ENCODE results near the gene FAM24B. TPM values are rescaled to one million over a fixed set of nuclear protein-coding genes. Genes with fewer than 3 reads are reported as not detected.
"Not testable (repeated sequence)": the region's sequence is repeated elsewhere in the genome, so short reads cannot be mapped to it uniquely, and the experiment has no call there.

FAM24B gene, protein sequence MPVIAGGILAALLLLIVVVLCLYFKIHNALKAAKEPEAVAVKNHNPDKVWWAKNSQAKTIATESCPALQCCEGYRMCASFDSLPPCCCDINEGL
- 1 to 10 TPM; 4.1 to 5.2 (median 4.8) TPM for total RNA-seq

DNA sequence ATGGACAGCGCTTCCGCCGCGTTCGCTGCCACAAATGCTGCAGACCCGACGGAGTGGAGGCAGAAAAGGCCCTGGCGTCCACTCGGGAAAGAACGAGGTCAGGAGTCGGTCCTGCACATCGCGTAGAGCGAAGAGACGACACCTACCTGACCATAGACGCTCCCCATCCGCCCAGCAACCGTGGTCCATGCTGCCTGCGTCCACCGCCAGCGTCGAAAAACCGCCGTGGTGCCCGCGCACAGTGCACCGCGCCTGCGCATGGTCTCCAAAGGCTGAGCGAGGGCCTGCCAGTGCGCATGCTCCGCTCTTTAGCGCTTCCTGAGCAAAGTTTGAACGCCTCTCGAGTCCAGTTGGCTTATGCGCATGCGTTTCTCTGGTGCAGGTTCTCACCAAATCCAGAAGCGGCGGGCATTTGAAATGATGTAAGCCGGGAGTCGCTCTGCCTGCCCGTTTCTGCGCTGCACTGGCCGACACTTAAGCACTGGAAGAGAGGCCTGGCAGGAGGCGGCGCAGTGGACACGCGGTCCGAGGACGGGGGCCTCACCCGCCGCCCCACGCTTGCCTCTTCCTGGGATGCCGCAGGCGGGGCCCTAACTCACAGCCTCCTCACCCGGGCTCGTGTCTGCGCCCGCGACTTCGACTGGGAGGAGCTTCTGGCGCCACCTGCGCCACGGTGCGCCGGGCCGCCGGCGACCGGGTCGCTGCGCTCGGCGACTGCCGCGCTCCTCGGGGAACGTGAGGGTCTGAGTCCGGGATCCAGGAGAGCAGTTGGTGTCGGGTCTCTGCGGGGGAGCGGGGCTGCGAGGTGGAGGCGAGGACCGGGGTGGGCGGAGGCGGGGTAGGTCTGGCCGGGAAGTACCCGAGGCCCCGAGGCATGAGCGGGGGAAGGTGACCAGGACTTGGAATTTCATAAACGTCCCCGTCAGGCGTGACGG lies at the start of gene FAM24B:
FAM24B (minus strand) TSS at position 243 of the 935 bp plus-strand sequence. CDS start 29,066 bp downstream, outside the sequence.
- no peaks in the 10 kb centered on the region for H3K9me3 Mint-ChIP-seq
- DNase-seq (peak; percentile 89), ATAC-seq (peak; percentile 87 to 89)
- peaks cover 8% of the 10 kb centered on the region for H3K36me3 Mint-ChIP-seq (ENCODE audit: insufficient read depth)
- H3K4me1 Mint-ChIP-seq (ENCODE audit: low read depth) = peaks cover 55% of the 10 kb centered on the region
- peaks cover 2% of the 10 kb centered on the region for H3K27me3 Mint-ChIP-seq (ENCODE audit: low read depth)
- peak within 1 kb of the TSS; percentile 93 for H3K4me3 Mint-ChIP-seq

DNA sequence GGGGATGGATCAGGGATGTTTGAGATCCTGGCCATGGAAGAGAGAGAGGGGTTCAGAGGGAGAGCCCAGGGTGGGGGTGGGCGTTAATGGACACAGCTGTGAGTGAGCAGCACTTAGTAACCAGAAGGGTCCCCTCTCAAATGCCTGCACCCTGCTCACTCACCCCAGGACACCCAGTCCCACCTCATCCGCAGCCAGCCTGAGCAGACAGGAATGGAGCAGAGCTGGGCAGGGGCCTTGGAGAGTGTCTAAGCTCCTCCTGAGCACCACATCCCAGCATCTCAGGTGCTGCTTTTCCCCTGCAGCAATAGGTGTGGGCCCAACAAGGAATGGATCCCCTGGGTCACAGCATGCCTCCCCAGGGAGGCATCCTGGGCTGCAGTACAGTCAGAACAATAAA lies 36.3 kb upstream of the FAM24B start:
- Mint-ChIP-seq H3K4me1 (ENCODE audit: low read depth) (no peaks in the 10 kb centered on the region), H3K36me3 (ENCODE audit: insufficient read depth) (peaks cover 2% of the 10 kb centered on the region), H3K9me3 (peaks cover 4% of the 10 kb centered on the region), H3K27me3 (ENCODE audit: low read depth) (peaks cover 3% of the 10 kb centered on the region), H3K4me3 (no peak overlapping the region)
- no peak for DNase-seq
- ATAC-seq = no peak

DNA sequence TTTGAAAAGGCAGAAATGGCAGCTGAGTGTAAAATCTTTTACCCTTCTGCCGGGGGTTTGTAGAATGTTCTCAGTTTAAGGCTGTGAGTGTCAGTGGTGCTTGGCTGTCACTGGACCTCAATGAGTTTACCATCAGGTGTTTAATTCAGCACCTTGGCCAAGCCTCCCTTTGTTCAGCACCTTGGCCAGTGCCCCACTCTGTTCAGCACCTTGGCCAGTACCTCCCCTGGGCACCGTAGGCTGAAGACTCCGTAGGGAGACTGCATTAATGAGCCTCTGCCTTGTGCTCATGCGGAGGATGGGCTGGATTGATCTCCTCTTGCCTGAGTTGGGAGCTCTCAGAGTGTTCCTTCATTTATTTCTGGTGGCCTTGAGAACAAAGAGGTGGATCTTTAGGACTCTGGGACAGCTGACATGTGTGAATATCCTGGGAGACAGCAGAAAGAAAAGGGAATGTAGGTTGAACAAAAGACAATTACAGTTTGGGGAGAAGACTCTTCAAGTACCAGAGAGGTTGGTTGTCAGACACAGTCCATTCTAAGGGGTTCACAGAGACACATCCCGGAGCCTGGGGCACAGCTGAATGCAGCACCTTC lies 32.6 kb upstream of the FAM24B start:
- Mint-ChIP-seq H3K9me3 (peaks cover 4% of the 10 kb centered on the region), H3K36me3 (ENCODE audit: insufficient read depth) (no peaks in the 10 kb centered on the region), H3K4me3 (no peak overlapping the region), H3K4me1 (ENCODE audit: low read depth) (no peaks in the 10 kb centered on the region), H3K27me3 (ENCODE audit: low read depth) (peaks cover 3% of the 10 kb centered on the region)
- peak; percentile 23 for DNase-seq
- peak in 1 of 2 donors; percentile 53 for ATAC-seq

DNA sequence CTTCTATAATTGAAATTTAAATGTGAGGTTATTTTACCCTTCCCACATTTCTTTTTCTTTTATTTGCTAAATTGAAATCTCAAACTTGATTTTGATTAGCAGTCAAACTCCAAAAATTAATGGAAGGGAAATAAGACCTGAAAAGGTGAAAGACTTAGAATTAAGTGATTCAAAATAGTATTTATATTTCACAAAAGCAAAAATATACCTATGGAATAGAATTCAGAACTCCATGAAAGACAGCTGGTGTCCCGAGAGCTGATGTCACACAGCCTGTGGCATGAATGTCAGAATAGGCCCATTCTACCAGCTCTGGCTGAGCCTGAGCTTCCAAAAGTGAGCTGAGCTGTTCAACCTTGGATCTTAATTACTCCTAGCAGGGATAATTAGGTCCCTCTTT lies 30.9 kb upstream of the FAM24B start, which contains the start of gene FAM24A:
FAM24A (plus strand) TSS at position 301 of the 400 bp plus-strand sequence. CDS start 1,025 bp downstream, outside the sequence.
- Mint-ChIP-seq H3K36me3 (ENCODE audit: insufficient read depth) (no peaks in the 10 kb centered on the region), H3K4me1 (ENCODE audit: low read depth) (no peaks in the 10 kb centered on the region), H3K4me3 (no peak within 1 kb of the TSS), H3K27me3 (ENCODE audit: low read depth) (peaks cover 2% of the 10 kb centered on the region), H3K9me3 (no peaks in the 10 kb centered on the region)
- DNase-seq = no peak
- ATAC-seq = no peak

DNA sequence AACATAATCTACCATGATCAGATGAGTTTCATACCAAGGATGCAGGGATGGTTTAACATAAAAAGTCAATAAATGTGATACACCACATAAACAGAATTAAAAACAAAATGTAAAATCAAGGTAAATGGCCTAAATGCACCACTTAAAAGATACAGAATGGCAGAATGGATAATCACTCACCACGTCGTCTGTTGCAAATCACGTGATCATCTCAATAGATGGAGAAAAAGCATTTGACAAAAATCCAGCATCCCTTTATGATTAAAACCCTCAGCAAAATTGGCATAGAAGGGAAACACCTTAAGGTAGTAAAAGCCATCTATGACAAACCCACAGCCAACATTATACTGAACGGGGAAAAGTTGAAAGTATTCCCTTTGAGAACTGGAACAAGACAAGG lies 24.5 kb upstream of the FAM24B start:
- H3K4me1 Mint-ChIP-seq (ENCODE audit: low read depth); H3K4me3 Mint-ChIP-seq; ATAC-seq; DNase-seq; H3K36me3 Mint-ChIP-seq (ENCODE audit: insufficient read depth): not testable (repeated sequence)
- Mint-ChIP-seq H3K9me3 (peaks cover 16% of the 10 kb centered on the region), H3K27me3 (ENCODE audit: low read depth) (peaks cover 25% of the 10 kb centered on the region)

DNA sequence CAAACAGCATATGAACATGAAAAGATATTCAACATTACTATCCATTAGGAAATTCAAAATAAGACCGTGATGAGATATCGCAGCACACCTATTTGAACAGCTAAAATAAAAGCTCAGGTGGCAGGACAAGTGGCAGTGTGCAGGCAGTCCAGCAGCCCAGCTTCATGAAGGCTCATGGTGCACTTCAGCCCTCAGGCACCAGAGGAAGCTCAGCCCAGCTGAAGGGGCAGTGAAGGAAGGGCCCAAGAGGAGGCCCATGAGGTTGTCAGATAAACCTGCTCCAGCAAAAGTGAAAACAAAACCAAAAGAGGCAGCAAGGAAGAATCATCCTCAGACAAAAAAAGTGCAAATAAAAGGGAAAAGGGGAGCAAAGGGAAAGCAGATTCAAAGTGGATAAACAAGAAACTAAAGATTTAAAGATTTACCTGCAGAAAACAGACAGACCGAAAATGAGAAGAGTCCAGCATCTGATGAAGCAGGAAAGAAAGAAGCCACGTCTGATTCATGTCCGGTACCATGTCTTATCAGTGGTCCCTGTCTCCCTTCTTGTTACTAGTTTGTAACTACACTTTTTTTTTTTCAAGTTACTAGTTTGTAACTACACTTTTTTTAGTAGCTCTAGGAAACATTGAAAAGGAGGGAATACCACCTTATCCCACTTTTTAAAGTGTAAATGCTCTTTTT lies 15.0 kb upstream of the FAM24B start:
- no peaks in the 10 kb centered on the region for H3K9me3 Mint-ChIP-seq

DNA sequence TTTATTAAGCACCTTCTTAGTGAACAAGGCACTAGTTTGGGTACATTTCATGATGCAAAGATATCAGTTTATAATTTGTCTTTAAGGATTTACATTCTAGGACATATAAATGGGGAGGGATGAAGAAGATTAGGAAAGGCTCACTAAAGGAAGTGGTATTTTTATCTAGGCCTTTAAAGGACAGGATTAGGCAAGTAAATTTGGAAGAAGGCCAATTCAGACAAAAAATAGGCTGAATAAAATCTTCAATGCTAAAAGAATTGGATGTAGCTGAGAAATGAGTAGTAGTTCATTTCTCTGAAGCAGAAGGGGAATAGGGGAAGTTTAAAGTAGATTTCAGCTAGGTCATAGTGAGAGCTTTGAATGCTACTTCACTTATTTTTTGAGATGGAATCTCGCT lies 4.8 kb upstream of the FAM24B start:
- Mint-ChIP-seq H3K27me3 (ENCODE audit: low read depth) (peaks cover 2% of the 10 kb centered on the region), H3K36me3 (ENCODE audit: insufficient read depth) (peaks cover 9% of the 10 kb centered on the region), H3K9me3 (no peaks in the 10 kb centered on the region), H3K4me1 (ENCODE audit: low read depth) (peaks cover 18% of the 10 kb centered on the region), H3K4me3 (no peak overlapping the region)
- DNase-seq (no peak), ATAC-seq (no peak)

More for the DNA sequence above, 15.0 kb upstream of the FAM24B start:
- no peak overlapping the region for H3K4me3 Mint-ChIP-seq
- H3K4me1 Mint-ChIP-seq (ENCODE audit: low read depth) = no peaks in the 10 kb centered on the region
- no peaks in the 10 kb centered on the region for H3K27me3 Mint-ChIP-seq (ENCODE audit: low read depth)
- ATAC-seq (no peak), DNase-seq (no peak)
- peaks cover 7% of the 10 kb centered on the region for H3K36me3 Mint-ChIP-seq (ENCODE audit: insufficient read depth)

DNA sequence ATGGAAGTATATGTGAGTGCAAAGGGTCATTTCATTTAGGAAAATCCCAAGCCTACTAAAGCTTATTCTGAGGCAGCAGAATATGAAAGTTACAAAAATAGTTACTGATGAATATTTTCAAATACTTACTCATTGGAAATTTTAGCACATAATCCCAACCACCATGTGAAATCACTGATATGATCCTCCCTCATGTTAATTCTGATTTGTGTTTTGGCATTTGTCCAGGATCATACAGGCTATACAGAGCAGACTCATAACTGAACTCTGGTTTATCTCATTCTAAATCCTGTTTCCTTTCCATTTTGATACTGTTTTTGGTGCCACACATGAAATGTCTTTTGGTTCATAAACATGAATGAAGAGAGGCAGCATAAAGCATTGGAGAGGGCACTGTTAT lies 3.4 kb upstream of the FAM24B start:
- DNase-seq (no peak), ATAC-seq (no peak)
- Mint-ChIP-seq H3K4me1 (ENCODE audit: low read depth) (peaks cover 32% of the 10 kb centered on the region), H3K36me3 (ENCODE audit: insufficient read depth) (peaks cover 7% of the 10 kb centered on the region), H3K4me3 (no peak overlapping the region), H3K27me3 (ENCODE audit: low read depth) (peaks cover 2% of the 10 kb centered on the region), H3K9me3 (no peaks in the 10 kb centered on the region)

DNA sequence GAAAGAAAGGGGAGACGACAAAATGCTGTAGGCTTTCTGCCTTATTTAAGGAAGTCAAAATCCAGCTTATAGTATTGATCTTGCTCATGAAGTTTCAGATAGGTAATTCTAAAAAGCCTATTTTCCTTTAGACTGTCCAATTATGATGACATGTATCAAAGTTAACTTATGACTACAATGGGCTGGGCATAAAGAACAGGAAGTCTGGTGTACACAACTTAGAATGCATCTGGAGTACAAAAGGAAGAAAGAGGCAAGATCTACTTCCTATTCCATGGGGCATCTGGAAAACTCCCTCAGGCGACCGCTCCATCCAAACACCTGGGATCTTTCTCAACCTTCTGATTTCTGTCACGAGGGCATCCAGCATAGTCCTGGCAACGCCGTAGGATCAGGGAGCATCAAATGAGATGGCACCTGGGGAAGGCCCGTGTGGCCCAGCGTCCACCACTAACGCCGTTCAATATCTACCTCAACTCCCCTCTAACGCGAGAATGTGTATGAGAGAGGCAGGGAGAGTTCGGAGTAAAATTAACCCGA lies 512 bp downstream of the FAM24B start:
- H3K36me3 Mint-ChIP-seq (ENCODE audit: insufficient read depth) = peaks cover 10% of the 10 kb centered on the region
- ATAC-seq = peak; percentile 6 to 8
- no peaks in the 10 kb centered on the region for H3K9me3 Mint-ChIP-seq

DNA sequence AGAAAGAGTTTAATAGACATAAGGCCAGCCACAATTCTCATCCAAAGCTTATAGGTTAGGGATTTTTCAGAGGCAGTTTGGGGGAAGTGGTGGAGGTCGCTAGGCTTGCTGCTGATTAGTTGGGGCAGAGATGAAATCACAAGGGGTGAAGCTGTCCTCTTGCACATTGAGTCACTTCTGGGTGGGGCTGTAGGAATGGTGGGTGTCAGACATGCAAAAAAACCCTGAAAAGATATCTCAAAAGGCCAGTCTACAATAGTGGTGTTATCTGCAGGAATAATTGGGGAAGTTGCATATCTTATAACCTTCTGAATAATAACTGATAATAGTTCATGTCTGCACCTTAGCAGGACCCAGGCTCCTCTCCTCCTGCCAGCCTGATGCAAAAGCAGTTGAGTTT lies 2.1 kb downstream of the FAM24B start:
- no peak for DNase-seq
- peaks cover 11% of the 10 kb centered on the region for H3K36me3 Mint-ChIP-seq (ENCODE audit: insufficient read depth)
- peaks cover 56% of the 10 kb centered on the region for H3K4me1 Mint-ChIP-seq (ENCODE audit: low read depth)
- no peak overlapping the region for H3K4me3 Mint-ChIP-seq
- no peaks in the 10 kb centered on the region for H3K9me3 Mint-ChIP-seq
- H3K27me3 Mint-ChIP-seq (ENCODE audit: low read depth) = peaks cover 2% of the 10 kb centered on the region
- no peak for ATAC-seq

More for the DNA sequence above, 512 bp downstream of the FAM24B start:
- H3K27me3 Mint-ChIP-seq (ENCODE audit: low read depth) = peaks cover 2% of the 10 kb centered on the region
- no peak for DNase-seq
- H3K4me3 Mint-ChIP-seq = peak overlapping the region; percentile 93
- H3K4me1 Mint-ChIP-seq (ENCODE audit: low read depth) = peaks cover 61% of the 10 kb centered on the region

DNA sequence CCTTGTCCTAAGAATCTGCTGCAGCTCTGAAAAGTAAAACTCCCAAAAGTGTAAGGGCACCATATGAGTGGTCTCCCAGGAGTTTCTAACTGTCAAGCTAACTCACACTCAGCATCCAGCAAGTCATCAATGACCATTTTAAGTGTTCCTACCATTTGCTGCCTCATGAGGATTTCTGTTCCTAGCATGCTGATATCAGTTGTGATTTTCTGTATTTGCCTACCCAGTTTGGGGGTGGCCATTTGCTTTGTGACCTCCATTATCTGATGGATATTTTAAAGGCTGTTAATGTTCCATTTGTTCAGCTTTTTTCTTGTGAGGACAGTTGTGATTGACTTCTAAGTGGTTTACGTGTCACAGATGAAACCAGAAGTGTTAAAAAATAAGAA lies 2.9 kb downstream of the FAM24B start:
- Mint-ChIP-seq H3K9me3 (no peaks in the 10 kb centered on the region), H3K4me3 (no peak overlapping the region), H3K27me3 (ENCODE audit: low read depth) (peaks cover 2% of the 10 kb centered on the region), H3K4me1 (ENCODE audit: low read depth) (peaks cover 55% of the 10 kb centered on the region), H3K36me3 (ENCODE audit: insufficient read depth) (peaks cover 16% of the 10 kb centered on the region)
- DNase-seq (no peak), ATAC-seq (no peak)

DNA sequence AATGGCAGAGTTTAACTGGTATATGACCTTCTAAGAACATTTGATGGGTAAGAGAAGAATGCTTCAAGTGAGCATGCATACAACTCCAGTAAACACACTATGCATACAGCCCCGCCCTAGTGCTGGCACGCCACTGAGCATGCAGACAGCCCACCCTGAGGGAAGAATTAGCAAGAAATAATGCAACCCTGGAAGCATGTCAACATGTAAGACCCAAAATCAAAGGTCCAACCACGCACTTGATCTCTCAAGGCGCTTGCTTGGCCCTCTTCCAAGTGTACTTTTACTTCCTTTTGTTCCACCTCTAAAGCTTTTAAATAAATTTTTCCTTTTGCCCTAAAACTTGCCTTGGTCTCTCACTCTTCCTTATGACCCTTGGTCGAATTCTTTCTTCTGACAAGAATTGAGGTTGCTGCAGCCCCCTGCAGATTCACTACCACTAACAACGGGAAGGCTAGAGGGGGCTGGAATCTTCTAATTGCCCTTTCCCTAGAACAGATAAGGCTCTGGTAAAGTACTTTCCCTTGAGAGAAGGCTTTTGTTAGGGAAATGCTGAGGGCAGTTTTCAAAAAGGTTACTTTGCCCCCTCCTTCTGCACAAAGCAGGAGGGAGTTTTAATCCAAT lies 3.4 kb downstream of the FAM24B start:
- ATAC-seq (no peak), DNase-seq (no peak)
- Mint-ChIP-seq H3K36me3 (ENCODE audit: insufficient read depth) (peaks cover 16% of the 10 kb centered on the region), H3K4me1 (ENCODE audit: low read depth) (peaks cover 55% of the 10 kb centered on the region), H3K9me3 (no peaks in the 10 kb centered on the region), H3K27me3 (ENCODE audit: low read depth) (peaks cover 2% of the 10 kb centered on the region), H3K4me3 (no peak overlapping the region)

DNA sequence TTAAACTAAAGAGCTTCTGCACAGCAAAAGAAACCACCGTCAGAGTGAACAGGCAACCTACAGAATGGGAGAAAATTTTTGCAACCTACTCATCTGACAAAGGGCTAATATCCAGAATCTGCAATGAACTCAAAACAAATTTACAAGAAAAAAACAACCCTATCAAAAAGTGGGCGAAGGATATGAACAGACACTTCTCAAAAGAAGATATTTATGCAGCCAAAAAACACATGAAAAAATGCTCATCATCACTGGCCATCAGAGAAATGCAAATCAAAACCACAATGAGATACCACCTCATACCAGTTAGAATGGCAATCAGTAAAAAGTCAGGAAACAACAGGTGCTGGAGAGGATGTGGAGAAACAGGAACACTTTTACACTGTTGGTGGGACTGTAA lies 7.4 kb downstream of the FAM24B start:
- not testable (repeated sequence) for DNase-seq; H3K9me3 Mint-ChIP-seq; ATAC-seq; H3K27me3 Mint-ChIP-seq (ENCODE audit: low read depth); H3K4me3 Mint-ChIP-seq
- Mint-ChIP-seq H3K36me3 (ENCODE audit: insufficient read depth) (peaks cover 22% of the 10 kb centered on the region), H3K4me1 (ENCODE audit: low read depth) (peaks cover 46% of the 10 kb centered on the region)
